NCI-H2029 (cell line): ENCODE data around the gene NEDD4L.
A peak's percentile ranks its signal among the peaks of the same experiment; 100 is the strongest.

Source experiments
- DNase-seq: peaks from one replicate; lab custom pipeline; 2025; lab: John Stamatoyannopoulos, UW

NEDD4L gene

GRCh38 chr18:58181988-58182387 lies 138.0 kb downstream of the NEDD4L start:
- no peak for DNase-seq

GRCh38 chr18:58183226-58183625 lies 139.2 kb downstream of the NEDD4L start:
- peak; percentile 75 for DNase-seq

GRCh38 chr18:58186258-58186948 lies 142.4 kb downstream of the NEDD4L start:
- no peak for DNase-seq

- no peak for DNase-seq
Measured at GRCh38 chr18:58187674-58188073, 143.6 kb downstream of the NEDD4L start.

- no peak for DNase-seq
Measured at GRCh38 chr18:58188996-58189395, 145.0 kb downstream of the NEDD4L start.

- DNase-seq: no peak
Measured at GRCh38 chr18:58190842-58191530, 147.0 kb downstream of the NEDD4L start.

GRCh38 chr18:58191626-58192025 lies 147.6 kb downstream of the NEDD4L start:
- DNase-seq: no peak

GRCh38 chr18:58192519-58192918 lies 148.5 kb downstream of the NEDD4L start:
- DNase-seq: no peak

- no peak for DNase-seq
Measured at GRCh38 chr18:58194028-58194427, 150.0 kb downstream of the NEDD4L start.

- peak; percentile 76 for DNase-seq
Measured at GRCh38 chr18:58195278-58195765, 151.3 kb downstream of the NEDD4L start.

- no peak for DNase-seq
Measured at GRCh38 chr18:58196164-58196563, 152.1 kb downstream of the NEDD4L start.

- peak; percentile 61 for DNase-seq
Measured at GRCh38 chr18:58196881-58197872, 153.2 kb downstream of the NEDD4L start.

- no peak for DNase-seq
Measured at GRCh38 chr18:58201268-58201667, 157.2 kb downstream of the NEDD4L start.

GRCh38 chr18:58201733-58202730 lies 158.0 kb downstream of the NEDD4L start:
- peak; percentile 76 for DNase-seq

GRCh38 chr18:58204776-58205442 lies 160.9 kb downstream of the NEDD4L start:
- DNase-seq: no peak

GRCh38 chr18:58205443-58206160 lies 161.6 kb downstream of the NEDD4L start:
- DNase-seq: no peak

GRCh38 chr18:58207520-58208152 lies 163.6 kb downstream of the NEDD4L start:
- no peak for DNase-seq

GRCh38 chr18:58208207-58208932 lies 164.3 kb downstream of the NEDD4L start:
- no peak for DNase-seq

GRCh38 chr18:58209326-58209725 lies 165.3 kb downstream of the NEDD4L start:
- DNase-seq: no peak
